HG03354 (cell line): ENCODE results near the gene FLVCR1.
A peak's percentile ranks its signal among the peaks of the same experiment; 100 is the strongest.

ENCODE experiments used
- ATAC-seq: cut with Tn5 transposase; IDR thresholded peaks from one replicate; pipeline ENCODE4 v1.9.1; 2021; ENCODE audit warnings: mild to moderate bottlenecking; ENCODE audit not compliant: unreplicated experiment, poor library complexity, severe bottlenecking

Gene FLVCR1

DNA sequence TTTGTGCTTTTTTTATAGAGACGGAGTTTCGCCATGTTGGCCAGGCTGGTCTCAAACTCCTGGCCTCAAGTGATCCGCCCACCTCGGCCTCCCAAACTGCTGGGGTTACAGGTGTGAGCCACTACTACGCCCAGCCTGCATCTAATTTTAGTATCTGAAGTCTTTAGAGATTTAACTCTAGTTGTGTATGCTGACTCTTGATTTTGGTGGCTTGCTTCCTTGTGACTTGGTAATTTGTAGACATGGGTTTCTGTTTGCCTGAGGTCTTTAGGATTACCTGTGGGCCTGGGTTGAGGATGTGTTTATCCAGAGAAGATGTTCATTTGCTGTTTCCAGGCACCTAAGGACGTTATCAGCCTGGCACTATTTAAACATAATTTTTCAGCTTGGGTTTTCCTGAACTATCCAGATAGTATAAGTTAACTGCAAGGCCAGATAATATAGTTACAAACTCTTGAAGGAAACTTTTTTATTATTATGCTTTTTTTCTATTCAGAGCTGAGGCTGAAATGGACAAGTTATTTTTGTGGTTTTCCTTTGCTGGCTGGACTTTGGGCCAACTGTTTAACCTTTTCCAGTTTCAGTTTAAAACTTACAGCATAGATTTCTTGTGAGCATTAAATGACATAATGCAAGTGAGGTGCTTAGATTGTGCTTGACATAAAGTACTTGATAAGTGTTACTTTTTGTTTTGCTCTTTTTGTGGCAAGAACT, 84.8 kb downstream of the FLVCR1 start:
- no peak for ATAC-seq

DNA sequence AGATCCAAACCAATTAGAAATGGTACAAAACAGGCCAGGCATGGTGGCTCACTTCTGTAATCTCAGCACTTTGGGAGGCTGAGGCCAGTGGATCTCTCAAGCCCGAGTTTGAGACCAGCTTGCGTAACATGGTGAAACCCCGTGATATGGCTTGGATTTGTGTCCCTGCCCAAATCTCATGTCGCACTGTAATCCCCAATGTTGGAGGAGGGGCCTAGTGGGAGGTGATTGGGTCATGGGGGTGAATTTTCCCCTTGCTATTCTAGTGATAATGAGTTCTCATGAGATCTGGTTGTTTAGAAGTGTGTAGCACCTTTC, 85.3 kb downstream of the FLVCR1 start:
- ATAC-seq: no peak

GRCh38 chr1:212944229-212944901, 86.3 kb downstream of the FLVCR1 start:
- ATAC-seq: peak; percentile 54

- no peak for ATAC-seq
Observed at GRCh38 chr1:212945056-212945455, 87.0 kb downstream of the FLVCR1 start.

GRCh38 chr1:212945463-212946160, 87.5 kb downstream of the FLVCR1 start:
- no peak for ATAC-seq

DNA sequence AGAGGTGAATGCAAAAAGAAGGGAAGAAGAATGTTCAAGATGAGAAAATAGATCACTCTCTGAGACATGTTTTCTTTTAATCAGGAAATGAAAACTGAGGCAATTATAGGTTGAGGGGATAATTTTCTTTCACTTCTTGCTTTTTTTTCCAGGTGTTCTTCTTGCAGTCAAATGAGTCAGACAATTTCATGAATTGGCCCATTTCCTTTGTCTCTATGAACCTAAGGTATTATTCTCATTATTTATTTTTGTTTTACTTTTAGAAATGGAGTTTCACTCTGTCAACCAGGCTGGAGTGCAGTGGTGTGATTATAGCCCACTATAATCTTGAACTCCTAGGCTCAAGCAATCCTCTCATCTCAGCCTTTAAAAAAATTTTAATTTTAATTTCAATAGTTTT, 88.8 kb downstream of the FLVCR1 start:
- no peak for ATAC-seq
